ENCODE results near the gene CIDEB. TPM values are rescaled to one million over a fixed set of nuclear protein-coding genes. Genes with fewer than 3 reads are reported as not detected.

The CIDEB gene
- total RNA-seq, 3 donors from 2014 or later (not counting 1 experiment from before 2014, with no cell fraction given): 40.0 to 59.6 (median 46.6) TPM

- no peak overlapping the region for H3K4me3 ChIP-seq (ENCODE audit: low read length)
- peaks cover 67% of the 10 kb centered on the region for H3K4me1 ChIP-seq (ENCODE audit: control insufficient read depth, insufficient read depth, low read length)
- 45% methylated on average over 1 of the region's 2 CpGs for WGBS (ENCODE audit: insufficient coverage)
- peak overlapping the region; percentile 88 for H3K4me3 Mint-ChIP-seq
- H3K9me3 ChIP-seq (ENCODE audit: control insufficient read depth, insufficient read depth, low read length): no peaks in the 10 kb centered on the region
- no peaks in the 10 kb centered on the region for H3K27me3 Mint-ChIP-seq (ENCODE audit: low read depth in 2 of 2)
- peaks cover 68 to 78% of the 10 kb centered on the region in 2 donors for H3K4me1 Mint-ChIP-seq
- DNase-seq: no peak
- no peaks in the 10 kb centered on the region for H3K9me3 Mint-ChIP-seq
- no peaks in the 10 kb centered on the region for H3K36me3 ChIP-seq (ENCODE audit: control insufficient read depth, insufficient read depth, low read length)
- peak overlapping the region; percentile 94 to 96 for H3K27ac Mint-ChIP-seq
- no peak for TF ChIP-seq CTCF (IDR thresholded peaks at IDR 0.05)
- no peaks in the 10 kb centered on the region for H3K36me3 Mint-ChIP-seq
- no peaks in the 10 kb centered on the region for H3K27me3 ChIP-seq (ENCODE audit: control insufficient read depth, insufficient read depth, low read length)
- intact Hi-C loops (cut with micrococcal nuclease): loop anchor here (5.0 kb wide), 2 partner anchors 72 to 97 kb away; partner anchors contain the start of genes MDP1 and TINF2
- H3K27ac ChIP-seq (ENCODE audit: low read length): peak overlapping the region; percentile 84
- ATAC-seq: no peak
These were observed 6.1 kb upstream of the CIDEB start for GRCh38 chr14:24313913-24314312.

GRCh38 chr14:24312736-24313507 lies 5.1 kb upstream of the CIDEB start:
- Mint-ChIP-seq H3K9me3 (no peaks in the 10 kb centered on the region), H3K4me3 (peak overlapping the region; percentile 88), H3K27me3 (ENCODE audit: low read depth in 2 of 2) (no peaks in the 10 kb centered on the region), H3K27ac (peak overlapping the region; percentile 94 to 96), H3K36me3 (no peaks in the 10 kb centered on the region), H3K4me1 (peaks cover 76 to 85% of the 10 kb centered on the region in 2 donors)
- Histone ChIP-seq H3K36me3 (ENCODE audit: control insufficient read depth, insufficient read depth, low read length) (no peaks in the 10 kb centered on the region), H3K27ac (ENCODE audit: low read length) (peak overlapping the region; percentile 84), H3K4me3 (ENCODE audit: low read length) (no peak overlapping the region), H3K9me3 (ENCODE audit: control insufficient read depth, insufficient read depth, low read length) (no peaks in the 10 kb centered on the region), H3K27me3 (ENCODE audit: control insufficient read depth, insufficient read depth, low read length) (no peaks in the 10 kb centered on the region), H3K4me1 (ENCODE audit: control insufficient read depth, insufficient read depth, low read length) (peaks cover 74% of the 10 kb centered on the region)
- ATAC-seq (peak in 1 of 3 donors; percentile 2), DNase-seq (peak in 1 of 2 donors; percentile 74)
- intact Hi-C loops (cut with micrococcal nuclease): loop anchor here (5.0 kb wide), 2 partner anchors 71 to 96 kb away; partner anchors contain the start of genes MDP1 and TINF2
- TF ChIP-seq CTCF (IDR thresholded peaks at IDR 0.05): no peak
- 24% methylated on average over 9 of the region's 9 CpGs for WGBS (ENCODE audit: insufficient coverage)

GRCh38 chr14:24311837-24312615 lies 4.2 kb upstream of the CIDEB start:
- H3K27me3 ChIP-seq (ENCODE audit: control insufficient read depth, insufficient read depth, low read length): no peaks in the 10 kb centered on the region
- DNase-seq (peak in 1 of 2 donors; percentile 60), ATAC-seq (peak in 2 of 3 donors; percentile 16 to 34)
- Mint-ChIP-seq H3K4me3 (peak overlapping the region; percentile 88), H3K36me3 (no peaks in the 10 kb centered on the region), H3K4me1 (peaks cover 72 to 87% of the 10 kb centered on the region in 2 donors), H3K27ac (peak overlapping the region; percentile 94 to 96), H3K27me3 (ENCODE audit: low read depth in 2 of 2) (no peaks in the 10 kb centered on the region), H3K9me3 (no peaks in the 10 kb centered on the region)
- H3K27ac ChIP-seq (ENCODE audit: low read length): peak overlapping the region; percentile 84
- peaks cover 78% of the 10 kb centered on the region for H3K4me1 ChIP-seq (ENCODE audit: control insufficient read depth, insufficient read depth, low read length)
- WGBS (ENCODE audit: insufficient coverage): 92% methylated on average over 1 of the region's 1 CpG
- H3K9me3 ChIP-seq (ENCODE audit: control insufficient read depth, insufficient read depth, low read length): no peaks in the 10 kb centered on the region
- intact Hi-C loops (cut with micrococcal nuclease): loop anchor here (1.0 to 5.0 kb wide), 4 partner anchors 20 to 95 kb away; partner anchors contain the start of genes MDP1, RABGGTA and TINF2
- TF ChIP-seq CTCF (IDR thresholded peaks at IDR 0.05): no peak
- H3K36me3 ChIP-seq (ENCODE audit: control insufficient read depth, insufficient read depth, low read length): peaks cover 9% of the 10 kb centered on the region
- H3K4me3 ChIP-seq (ENCODE audit: low read length): peak overlapping the region; percentile 45

Data from natural killer cell (primary cell).